ENCODE data around the gene LRMDA.

DNA sequence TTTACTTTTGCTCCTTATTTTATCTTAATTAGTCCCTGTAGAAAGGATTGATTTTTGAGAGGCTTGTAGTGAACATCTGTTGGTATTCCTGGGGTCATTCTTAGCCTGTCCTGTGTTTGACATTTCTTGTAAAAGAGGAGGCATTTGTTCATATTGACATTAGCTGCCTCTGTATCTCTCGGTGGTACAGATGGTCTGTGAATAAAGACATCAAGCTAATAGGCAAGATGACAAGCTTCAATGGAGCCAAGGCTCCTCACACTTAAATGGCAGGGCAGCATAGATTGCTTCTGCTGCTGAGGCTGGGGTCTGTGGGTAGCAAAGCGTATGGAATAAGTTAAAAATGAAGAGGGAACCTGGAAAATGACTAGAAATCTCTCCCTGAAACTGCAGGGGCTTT lies 687.6 kb downstream of the LRMDA start:
- TF ChIP-seq, protein P1, sequence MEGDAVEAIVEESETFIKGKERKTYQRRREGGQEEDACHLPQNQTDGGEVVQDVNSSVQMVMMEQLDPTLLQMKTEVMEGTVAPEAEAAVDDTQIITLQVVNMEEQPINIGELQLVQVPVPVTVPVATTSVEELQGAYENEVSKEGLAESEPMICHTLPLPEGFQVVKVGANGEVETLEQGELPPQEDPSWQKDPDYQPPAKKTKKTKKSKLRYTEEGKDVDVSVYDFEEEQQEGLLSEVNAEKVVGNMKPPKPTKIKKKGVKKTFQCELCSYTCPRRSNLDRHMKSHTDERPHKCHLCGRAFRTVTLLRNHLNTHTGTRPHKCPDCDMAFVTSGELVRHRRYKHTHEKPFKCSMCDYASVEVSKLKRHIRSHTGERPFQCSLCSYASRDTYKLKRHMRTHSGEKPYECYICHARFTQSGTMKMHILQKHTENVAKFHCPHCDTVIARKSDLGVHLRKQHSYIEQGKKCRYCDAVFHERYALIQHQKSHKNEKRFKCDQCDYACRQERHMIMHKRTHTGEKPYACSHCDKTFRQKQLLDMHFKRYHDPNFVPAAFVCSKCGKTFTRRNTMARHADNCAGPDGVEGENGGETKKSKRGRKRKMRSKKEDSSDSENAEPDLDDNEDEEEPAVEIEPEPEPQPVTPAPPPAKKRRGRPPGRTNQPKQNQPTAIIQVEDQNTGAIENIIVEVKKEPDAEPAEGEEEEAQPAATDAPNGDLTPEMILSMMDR (IDR thresholded peaks at IDR 0.05) = no peak
- no peak for TF ChIP-seq EP300 (IDR thresholded peaks at IDR 0.05)
- no peak for TF ChIP-seq POLR2A (IDR thresholded peaks at IDR 0.05)
